Mesenteric fat pad (tissue), 1 donor: ENCODE data around the gene STOML1. TPM values are rescaled to one million over a fixed set of nuclear protein-coding genes. Genes with fewer than 3 reads are reported as not detected.

Experiments used
- DNase-seq: peaks from one replicate; pipeline ENCODE4 v3.0.0-alpha.2; 2020; ENCODE audit warnings: low spot score
- total RNA-seq: library from RNA; stranded (reverse); fragmentation: NEBNext Ultra II Directional; extraction: Animal tissue kit (Norgen Biotek cat#: 25700); gene quantifications from one replicate; pipeline ENCODE4 v1.2.1, GENCODE V29; 2021
- donor health status: DM: yes; HTN: yes; CAD: no.

Gene STOML1
- total RNA-seq, 1 donor from 2014 or later, result 18.6 TPM

GRCh38 chr15:73934281-73934680 lies 57.8 kb downstream of the STOML1 start:
- DNase-seq, result no peak

- DNase-seq, result no peak
Measured at GRCh38 chr15:73932381-73933191, 59.5 kb downstream of the STOML1 start.

- DNase-seq, result no peak
Measured at GRCh38 chr15:73931441-73931840, 60.7 kb downstream of the STOML1 start.

- DNase-seq, result no peak
Measured at GRCh38 chr15:73930790-73931281, 61.3 kb downstream of the STOML1 start.

- DNase-seq, result no peak
Measured at GRCh38 chr15:73930371-73930770, 61.7 kb downstream of the STOML1 start.

GRCh38 chr15:73928971-73929627 lies 63.0 kb downstream of the STOML1 start:
- no peak for DNase-seq

Other genes starting within 250 kb of the STOML1 start
- gene INSYN1, start 238.9 kb downstream of the STOML1 start, total RNA-seq, result 5.0 TPM
- not detected for gene TBC1D21, start 118.7 kb downstream of the STOML1 start, total RNA-seq
- gene LOXL1, start 65.8 kb downstream of the STOML1 start, total RNA-seq, result 14.0 TPM
- 92.3 TPM for gene PML, start 2.4 kb upstream of the STOML1 start, total RNA-seq
- not detected for gene GOLGA6A, start 90.3 kb upstream of the STOML1 start, total RNA-seq
- gene ISLR2, start 138.3 kb upstream of the STOML1 start, total RNA-seq, result 0.61 TPM
- gene ISLR, start 181.4 kb upstream of the STOML1 start, total RNA-seq, result 35.5 TPM
- not detected for gene STRA6, start 210.5 kb upstream of the STOML1 start, total RNA-seq
- gene CCDC33, start 244.0 kb upstream of the STOML1 start, total RNA-seq, result not detected